ENCODE measurements around the gene EHMT1. TPM values are rescaled to one million over a fixed set of nuclear protein-coding genes. Genes with fewer than 3 reads are reported as not detected.

EHMT1 gene
- polyA plus RNA-seq, 3 donors, result 10.1 to 46.5 (median 15.0) TPM

GRCh38 chr9:137866226-137867141 lies 247.7 kb downstream of the EHMT1 start:
- WGBS (ENCODE audit: insufficient coverage), result 46% methylated on average over 16 of the region's 21 CpGs
- Mint-ChIP-seq H3K27me3 (ENCODE audit: low read depth in 3 of 3) (peaks cover 2 to 12% (median 9%) of the 10 kb centered on the region in 3 donors), H3K9me3 (peaks cover 2 to 15% (median 8%) of the 10 kb centered on the region in 7 donors), H3K4me3 (no peak overlapping the region), H3K4me1 (no peaks in the 10 kb centered on the region), H3K27ac (no peak overlapping the region), H3K36me3 (no peaks in the 10 kb centered on the region)
- Histone ChIP-seq H3K4me2 (replicated peaks; ENCODE audit: extremely low read depth, low read length, poor library complexity, severe bottlenecking) (no peak overlapping the region), H3K4me3 (replicated peaks in 1 of 3; ENCODE audit: low read depth in 2 of 3, low read length in 3 of 3) (no peak overlapping the region), H3K9ac (ENCODE audit: insufficient read depth, low read length, poor library complexity, severe bottlenecking) (no peak overlapping the region), H3K27ac (ENCODE audit: low read depth in 1 of 2, low read length in 2 of 2) (no peak overlapping the region), H2AFZ (ENCODE audit: insufficient read depth, low read depth, low read length, poor library complexity, severe bottlenecking) (no peak overlapping the region), H3K27me3 (ENCODE audit: control insufficient read depth in 2 of 2, insufficient read depth in 2 of 2, low read length in 2 of 2) (no peaks in the 10 kb centered on the region), H3K36me3 (replicated peaks in 1 of 2; ENCODE audit: control insufficient read depth in 1 of 2, insufficient read depth in 2 of 2, low read length in 2 of 2) (no peaks in the 10 kb centered on the region), H3K9me3 (replicated peaks in 1 of 2; ENCODE audit: control insufficient read depth in 1 of 2, insufficient read depth in 1 of 2, low read length in 2 of 2) (no peaks in the 10 kb centered on the region), H3K79me2 (ENCODE audit: insufficient read depth, low read length) (no peaks in the 10 kb centered on the region), H3K4me1 (ENCODE audit: control insufficient read depth in 1 of 2, insufficient read depth in 2 of 2, low read length in 2 of 2) (no peaks in the 10 kb centered on the region), H4K20me1 (ENCODE audit: insufficient read depth, low read length) (no peaks in the 10 kb centered on the region)
- intact Hi-C loops (cut with micrococcal nuclease), result no loop called here
- TF ChIP-seq, protein P1, sequence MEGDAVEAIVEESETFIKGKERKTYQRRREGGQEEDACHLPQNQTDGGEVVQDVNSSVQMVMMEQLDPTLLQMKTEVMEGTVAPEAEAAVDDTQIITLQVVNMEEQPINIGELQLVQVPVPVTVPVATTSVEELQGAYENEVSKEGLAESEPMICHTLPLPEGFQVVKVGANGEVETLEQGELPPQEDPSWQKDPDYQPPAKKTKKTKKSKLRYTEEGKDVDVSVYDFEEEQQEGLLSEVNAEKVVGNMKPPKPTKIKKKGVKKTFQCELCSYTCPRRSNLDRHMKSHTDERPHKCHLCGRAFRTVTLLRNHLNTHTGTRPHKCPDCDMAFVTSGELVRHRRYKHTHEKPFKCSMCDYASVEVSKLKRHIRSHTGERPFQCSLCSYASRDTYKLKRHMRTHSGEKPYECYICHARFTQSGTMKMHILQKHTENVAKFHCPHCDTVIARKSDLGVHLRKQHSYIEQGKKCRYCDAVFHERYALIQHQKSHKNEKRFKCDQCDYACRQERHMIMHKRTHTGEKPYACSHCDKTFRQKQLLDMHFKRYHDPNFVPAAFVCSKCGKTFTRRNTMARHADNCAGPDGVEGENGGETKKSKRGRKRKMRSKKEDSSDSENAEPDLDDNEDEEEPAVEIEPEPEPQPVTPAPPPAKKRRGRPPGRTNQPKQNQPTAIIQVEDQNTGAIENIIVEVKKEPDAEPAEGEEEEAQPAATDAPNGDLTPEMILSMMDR (IDR thresholded peaks at IDR 0.05), result no peak
- no peak for DNase-seq

GRCh38 chr9:137870432-137870831 lies 251.6 kb downstream of the EHMT1 start:
- Histone ChIP-seq H3K4me1 (ENCODE audit: control insufficient read depth in 1 of 2, insufficient read depth in 2 of 2, low read length in 2 of 2) (no peaks in the 10 kb centered on the region), H2AFZ (ENCODE audit: insufficient read depth, low read depth, low read length, poor library complexity, severe bottlenecking) (no peak overlapping the region), H3K9ac (ENCODE audit: insufficient read depth, low read length, poor library complexity, severe bottlenecking) (no peak overlapping the region), H3K4me2 (replicated peaks; ENCODE audit: extremely low read depth, low read length, poor library complexity, severe bottlenecking) (no peak overlapping the region), H3K27ac (ENCODE audit: low read depth in 1 of 2, low read length in 2 of 2) (no peak overlapping the region), H4K20me1 (ENCODE audit: insufficient read depth, low read length) (no peaks in the 10 kb centered on the region), H3K27me3 (ENCODE audit: control insufficient read depth in 2 of 2, insufficient read depth in 2 of 2, low read length in 2 of 2) (peaks cover 0 to 4% of the 10 kb centered on the region in 2 donors), H3K9me3 (replicated peaks in 1 of 2; ENCODE audit: control insufficient read depth in 1 of 2, insufficient read depth in 1 of 2, low read length in 2 of 2) (no peaks in the 10 kb centered on the region), H3K4me3 (replicated peaks in 1 of 3; ENCODE audit: low read depth in 2 of 3, low read length in 3 of 3) (no peak overlapping the region), H3K36me3 (replicated peaks in 1 of 2; ENCODE audit: control insufficient read depth in 1 of 2, insufficient read depth in 2 of 2, low read length in 2 of 2) (no peaks in the 10 kb centered on the region), H3K79me2 (ENCODE audit: insufficient read depth, low read length) (no peaks in the 10 kb centered on the region)
- H3K4me1 Mint-ChIP-seq, result no peaks in the 10 kb centered on the region
- no peak for DNase-seq
- TF ChIP-seq, protein P1 (IDR thresholded peaks at IDR 0.05), result no peak
- no peaks in the 10 kb centered on the region for H3K36me3 Mint-ChIP-seq
- intact Hi-C loops (cut with micrococcal nuclease), result no loop called here
- peaks cover 0 to 8% (median 2%) of the 10 kb centered on the region in 7 donors for H3K9me3 Mint-ChIP-seq
- H3K27ac Mint-ChIP-seq, result no peak overlapping the region
- WGBS (ENCODE audit: insufficient coverage), result 34% methylated on average over 3 of the region's 3 CpGs
- H3K27me3 Mint-ChIP-seq (ENCODE audit: low read depth in 3 of 3), result peaks cover 7 to 18% (median 12%) of the 10 kb centered on the region in 3 donors
- no peak overlapping the region for H3K4me3 Mint-ChIP-seq
